Measurements from ENCODE around the gene EPHA1.

EPHA1 gene

DNA sequence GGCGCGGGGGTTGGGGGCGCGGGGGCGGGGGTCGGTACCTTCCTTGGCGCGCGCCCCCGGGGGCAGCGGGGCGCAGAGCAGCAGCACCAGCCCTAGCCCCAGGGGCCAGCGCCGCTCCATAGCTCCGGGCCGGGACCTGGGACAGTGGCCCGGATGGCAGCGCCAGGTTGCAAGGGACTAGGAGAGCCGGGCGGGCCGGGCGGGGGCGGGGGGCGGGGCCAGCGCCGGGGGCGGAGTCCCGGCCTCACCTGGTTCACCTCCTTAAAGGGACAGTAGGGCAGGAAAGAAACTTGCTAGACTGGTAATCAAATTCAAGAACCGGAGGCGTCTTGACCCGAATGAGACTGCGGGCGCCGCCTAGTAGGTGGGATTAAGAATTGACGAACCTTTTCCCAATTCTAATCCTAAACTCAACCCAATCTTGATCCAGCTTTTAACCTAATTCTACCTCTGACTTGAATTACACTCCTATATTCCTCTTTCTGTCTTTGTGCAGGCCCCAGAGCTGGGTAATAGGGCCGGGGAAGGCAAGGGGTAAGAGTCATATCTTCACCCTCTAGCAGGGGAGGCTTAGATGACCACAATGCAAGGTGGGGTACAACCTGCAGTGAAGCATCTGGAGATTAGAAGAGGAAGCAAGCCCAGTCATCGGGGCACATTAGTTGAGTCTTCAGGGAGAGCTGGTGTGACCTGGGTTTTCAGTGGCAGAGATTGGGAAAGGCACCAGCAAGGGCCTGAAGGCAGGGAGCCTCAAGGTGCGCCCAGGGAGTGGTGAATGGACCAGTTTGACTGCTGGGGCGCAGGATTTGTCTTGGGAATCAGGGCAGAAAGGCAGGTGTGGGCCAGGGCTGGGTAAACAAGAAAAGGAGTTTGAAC lies at the start of gene EPHA1:
EPHA1 (minus strand) TSS at position 171 of the 876 bp plus-strand sequence; CDS start at position 120, 51 bp downstream.
- peak; percentile 72 for DNase-seq

DNA sequence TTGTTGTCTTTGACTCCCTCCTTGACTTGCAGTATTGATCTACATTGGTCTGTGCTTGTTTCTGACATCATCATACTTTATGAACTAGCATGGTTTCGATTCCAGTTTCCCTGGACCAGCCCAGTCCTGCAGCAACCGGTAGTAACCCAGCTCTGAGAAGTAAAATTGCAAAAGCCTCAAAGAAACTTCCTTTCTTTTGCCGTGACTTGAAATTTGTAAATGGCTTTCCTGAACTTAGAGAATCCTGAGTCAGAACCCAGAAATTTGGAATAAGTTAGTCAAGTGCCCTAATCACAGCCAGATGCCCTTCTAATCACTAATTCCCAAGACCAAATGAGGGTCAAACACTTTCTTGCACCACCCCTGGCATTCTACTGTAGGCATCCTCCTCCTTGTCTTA lies 49.6 kb upstream of the EPHA1 start:
- DNase-seq: no peak

DNA sequence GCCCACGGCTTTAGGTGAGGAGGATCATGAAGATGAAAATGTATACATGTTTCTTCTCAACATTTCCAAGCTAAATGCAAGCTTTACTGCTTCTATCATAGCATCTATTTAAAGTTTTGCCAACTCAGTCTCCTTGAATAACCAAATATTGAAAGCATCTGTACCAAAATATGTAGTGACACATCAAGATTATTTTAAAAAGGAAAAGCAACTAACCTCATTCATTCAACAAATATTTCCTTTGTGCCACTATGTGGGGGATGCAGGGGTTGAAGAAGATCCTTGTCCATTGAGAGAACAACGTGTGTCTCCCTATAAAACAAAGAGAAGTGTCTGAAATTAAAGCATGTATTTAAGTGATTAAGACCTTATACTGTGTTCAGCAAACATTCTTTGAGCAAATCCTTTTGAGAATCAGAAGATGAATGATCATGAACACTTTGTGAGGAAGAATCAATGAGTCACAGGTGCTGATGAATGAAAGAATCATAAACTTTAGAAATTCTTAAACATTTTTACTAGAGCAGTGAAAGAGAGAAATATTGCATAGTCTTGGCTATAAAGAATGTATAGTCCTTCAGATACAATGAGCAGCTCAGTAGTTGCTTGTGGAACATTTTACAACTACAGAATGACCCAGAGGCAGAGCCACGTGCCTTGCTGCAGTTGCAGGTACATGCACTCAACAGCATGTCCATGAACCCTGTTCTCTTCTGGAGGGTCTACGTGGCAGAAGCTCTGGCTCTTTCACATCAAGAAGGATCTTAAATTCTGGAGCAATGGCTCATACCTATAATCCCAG lies 48.5 kb upstream of the EPHA1 start:
- no peak for DNase-seq

- no peak for DNase-seq
Observed at GRCh38 chr7:143455942-143456341, 47.3 kb upstream of the EPHA1 start.

DNA sequence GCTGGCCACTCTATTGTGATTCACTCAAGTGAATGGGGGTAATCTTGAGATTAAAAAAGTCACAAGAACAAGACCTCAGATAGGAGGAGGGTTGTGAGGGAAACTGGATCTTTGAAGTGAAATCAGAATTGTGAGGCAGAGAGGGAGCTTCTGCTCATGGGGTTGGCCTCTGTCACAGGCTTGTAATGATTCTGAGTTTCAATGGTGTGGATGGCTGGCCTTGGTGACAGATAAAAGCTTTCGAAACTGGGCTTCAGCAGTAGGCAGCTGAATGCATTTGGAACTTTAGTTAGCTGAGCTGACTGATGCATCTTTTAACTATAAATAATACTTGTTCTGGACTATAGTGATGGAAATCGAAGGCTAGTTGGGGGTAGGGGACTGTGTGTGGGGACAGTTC lies 46.8 kb upstream of the EPHA1 start:
- DNase-seq: no peak

DNA sequence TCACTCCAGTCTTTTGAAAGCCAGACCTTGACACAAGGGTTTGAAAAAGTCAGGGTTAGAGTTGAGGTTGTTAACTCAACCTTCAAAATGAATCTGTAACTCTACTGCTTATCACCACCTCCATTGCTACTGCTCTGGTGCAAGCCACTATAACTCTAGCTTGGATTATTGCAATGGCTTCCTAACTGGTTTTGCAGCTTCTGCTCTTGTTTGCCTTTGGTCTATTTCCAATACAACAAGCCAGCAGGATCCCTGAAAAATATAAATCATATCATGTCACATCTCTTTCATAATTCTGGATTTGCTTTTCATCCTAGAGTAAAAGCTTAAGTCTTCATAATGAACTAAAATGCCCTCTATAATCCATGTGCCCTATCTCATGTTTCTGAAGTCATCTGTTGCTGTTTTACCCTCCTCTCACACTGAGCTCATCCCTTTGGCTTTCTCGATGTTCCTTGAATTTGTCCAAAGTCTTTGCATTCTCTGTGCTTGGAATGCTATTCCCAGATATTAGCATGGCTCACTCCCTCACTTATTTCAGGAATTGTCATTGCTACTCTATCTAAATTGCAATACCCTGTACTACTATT lies 45.5 kb upstream of the EPHA1 start:
- DNase-seq: no peak

GRCh38 chr7:143452495-143452894 lies 43.8 kb upstream of the EPHA1 start:
- DNase-seq: no peak

- no peak for DNase-seq
Observed at GRCh38 chr7:143451746-143452145, 43.1 kb upstream of the EPHA1 start.

DNA sequence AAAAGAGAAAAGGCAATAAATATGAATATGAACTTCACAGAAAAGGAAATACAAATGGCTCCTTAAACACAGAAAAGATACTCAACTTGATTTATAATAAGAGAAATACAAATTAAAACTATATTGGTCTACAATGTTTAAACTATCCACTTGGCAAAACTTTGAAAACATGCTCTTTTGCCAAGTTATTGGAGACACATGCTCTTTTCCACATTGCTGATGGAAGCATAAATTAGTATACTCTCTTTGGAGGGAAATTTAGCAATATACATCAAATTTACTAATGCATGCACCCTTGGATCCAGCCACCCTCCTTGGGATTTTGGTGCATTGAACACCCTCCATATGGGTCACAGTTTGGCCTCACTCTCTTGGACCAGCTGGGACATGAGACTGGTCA lies 42.5 kb upstream of the EPHA1 start:
- DNase-seq: no peak

DNA sequence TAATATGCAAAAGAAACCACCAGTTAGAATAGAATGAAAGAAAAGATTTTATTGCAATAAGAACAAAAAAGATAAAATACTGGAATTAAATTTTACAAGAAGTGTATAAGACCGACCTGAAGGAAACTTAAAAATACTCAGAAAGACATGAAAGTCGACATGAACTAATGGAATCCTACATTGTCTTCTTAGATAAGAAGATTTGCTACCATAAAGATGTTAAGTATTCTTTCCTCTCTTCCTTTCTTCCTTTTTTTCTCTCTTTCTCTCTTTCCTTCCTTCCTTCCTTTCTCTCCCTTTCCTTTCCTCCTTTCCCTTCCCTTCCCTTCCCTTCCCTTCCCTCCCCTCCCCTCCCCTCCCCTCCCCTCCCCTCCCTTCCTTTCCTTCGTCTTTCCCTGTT lies 41.1 kb upstream of the EPHA1 start:
- no peak for DNase-seq

DNA sequence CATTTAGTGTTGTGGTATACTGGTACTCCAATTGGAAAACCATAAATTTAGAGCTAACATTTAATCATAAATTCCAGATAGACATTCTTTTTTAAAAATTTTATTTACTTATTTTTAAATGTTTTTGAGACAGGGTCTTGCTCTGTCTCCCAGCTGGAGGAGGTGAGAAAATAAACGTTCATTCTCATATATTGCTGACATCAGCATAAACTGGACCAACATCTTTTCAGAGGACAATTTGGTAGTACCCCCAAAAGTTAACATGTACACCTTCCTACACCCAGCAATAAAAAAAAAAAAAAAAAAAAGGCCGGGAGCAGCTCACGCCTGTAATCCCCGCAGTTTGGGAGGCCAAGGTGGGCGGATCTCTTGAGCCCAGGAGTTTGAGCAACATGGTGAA lies 39.8 kb upstream of the EPHA1 start:
- DNase-seq: no peak

DNA sequence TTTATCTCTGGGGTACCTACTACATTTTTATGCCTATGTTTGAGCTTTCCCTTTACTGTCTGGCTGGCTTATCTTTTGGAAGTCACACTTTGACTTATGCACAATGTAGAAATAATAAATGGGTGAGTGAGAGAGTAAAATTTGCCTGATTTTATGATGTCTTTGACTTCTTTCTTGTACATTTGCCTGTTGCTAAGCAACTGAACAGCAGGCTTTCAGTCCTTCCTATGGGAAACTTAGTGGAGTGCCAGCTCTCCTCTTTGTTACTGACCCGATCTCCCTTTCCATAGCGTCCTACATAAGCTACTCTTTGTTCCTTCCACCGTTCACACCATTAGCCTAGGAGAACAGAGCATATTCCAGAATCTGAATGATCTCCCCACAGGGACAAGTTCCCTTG lies 38.8 kb upstream of the EPHA1 start:
- DNase-seq: no peak

DNA sequence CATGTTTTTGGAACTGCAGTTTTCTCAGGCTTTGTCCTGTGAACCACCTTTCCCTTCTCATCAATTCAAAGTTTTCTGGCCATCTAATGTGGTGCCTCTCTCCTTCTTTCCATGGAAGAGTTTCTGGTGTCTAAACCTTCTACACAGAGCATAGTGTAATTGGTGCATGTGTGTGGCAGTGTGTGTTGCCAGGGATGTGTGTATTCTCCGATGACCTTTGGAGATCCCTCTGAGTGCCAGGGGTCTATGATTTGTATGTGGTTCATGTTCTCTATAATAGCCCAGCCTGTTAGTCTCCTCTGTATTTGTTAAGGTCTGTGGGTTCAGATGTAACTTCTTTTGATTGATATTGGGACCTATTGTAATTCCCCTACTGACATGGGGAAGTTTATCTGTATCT lies 36.1 kb upstream of the EPHA1 start:
- no peak for DNase-seq

DNA sequence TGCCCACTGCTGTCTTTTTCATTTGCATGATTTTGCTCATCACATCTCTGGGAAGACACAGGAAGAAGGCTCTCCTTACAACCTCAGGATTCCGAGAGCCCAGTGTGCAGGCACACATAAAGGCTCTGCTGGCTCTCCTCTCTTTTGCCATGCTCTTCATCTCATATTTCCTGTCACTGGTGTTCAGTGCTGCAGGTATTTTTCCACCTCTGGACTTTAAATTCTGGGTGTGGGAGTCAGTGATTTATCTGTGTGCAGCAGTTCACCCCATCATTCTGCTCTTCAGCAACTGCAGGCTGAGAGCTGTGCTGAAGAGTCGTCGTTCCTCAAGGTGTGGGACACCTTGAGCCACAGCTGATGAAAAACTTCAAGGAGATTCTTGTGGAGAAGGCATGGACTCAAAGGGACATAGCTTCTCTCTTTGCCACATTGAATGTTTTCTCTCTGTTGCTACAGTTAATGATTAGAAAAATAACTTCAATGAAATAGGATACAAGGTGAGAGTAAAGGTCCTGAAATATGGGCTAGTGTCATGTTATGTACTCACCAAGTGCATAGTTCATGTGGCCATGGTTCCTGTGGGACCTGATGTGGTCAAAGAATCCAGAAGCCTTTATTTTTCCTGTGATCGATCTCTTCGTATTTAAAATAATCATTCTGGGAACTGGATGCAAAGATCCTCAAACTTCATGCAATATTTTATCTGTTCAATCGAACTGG lies 35.6 kb upstream of the EPHA1 start:
- DNase-seq: no peak

DNA sequence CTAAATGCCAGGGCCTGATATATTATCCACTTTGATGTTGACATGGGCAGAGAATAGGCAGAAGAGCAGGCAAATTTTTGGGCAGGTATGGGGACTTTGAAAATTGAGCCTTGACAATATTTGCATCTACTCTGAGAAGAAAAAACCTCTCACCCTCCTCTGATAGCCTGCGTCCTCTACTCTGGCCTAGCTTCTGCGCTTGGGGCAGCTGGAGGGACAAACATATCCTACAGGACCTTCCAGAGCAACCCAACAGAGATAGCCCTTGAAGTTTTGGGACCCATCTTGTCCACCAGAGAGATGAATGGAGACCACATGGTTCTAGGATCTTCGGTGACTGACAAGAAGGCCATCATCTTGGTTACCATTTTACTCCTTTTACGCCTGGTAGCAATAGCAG lies 34.5 kb upstream of the EPHA1 start, which contains the start of gene TAS2R60:
TAS2R60 (plus strand) TSS at position 301 of the 400 bp plus-strand sequence; CDS start at position 301, 0 bp downstream.
- no peak for DNase-seq

DNA sequence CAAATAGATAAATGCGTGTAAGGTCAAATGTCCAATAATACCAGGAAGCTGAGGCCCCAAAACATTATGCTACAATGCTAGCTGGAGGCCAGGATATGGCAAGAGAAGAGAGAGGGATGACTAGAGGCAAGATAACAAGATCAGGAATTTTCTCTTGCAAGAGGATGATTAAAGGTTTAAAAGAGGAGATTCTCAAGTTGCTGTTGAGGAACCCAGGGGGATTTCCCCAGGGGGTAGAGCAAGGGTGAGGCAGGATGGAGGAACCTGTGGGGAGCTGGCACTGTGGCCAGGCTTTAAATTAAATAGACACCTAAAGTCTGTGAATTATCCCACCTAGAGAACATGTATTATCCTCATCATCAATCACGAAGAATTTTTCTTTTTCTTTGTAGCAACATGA lies 31.2 kb upstream of the EPHA1 start:
- DNase-seq: no peak

DNA sequence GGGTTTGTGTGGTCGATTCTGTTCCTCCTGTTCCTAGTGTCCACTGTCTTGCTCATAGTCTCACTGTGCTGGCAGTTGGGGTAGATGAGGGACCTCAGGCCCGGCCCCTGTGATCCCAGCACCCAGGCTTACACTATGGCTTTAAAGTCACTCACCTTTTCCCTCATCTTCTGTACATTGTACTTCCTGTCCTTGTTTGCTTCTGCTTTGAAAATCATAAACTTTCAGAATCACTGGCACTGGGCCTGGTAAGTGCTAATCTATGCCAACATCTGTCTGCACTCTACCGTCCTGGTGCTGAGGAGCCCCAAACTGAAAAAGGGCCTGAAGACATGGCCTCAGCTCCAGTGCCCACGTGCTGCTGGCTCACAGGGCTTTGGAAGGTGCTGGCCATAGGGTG lies 28.9 kb upstream of the EPHA1 start:
- DNase-seq: no peak

DNA sequence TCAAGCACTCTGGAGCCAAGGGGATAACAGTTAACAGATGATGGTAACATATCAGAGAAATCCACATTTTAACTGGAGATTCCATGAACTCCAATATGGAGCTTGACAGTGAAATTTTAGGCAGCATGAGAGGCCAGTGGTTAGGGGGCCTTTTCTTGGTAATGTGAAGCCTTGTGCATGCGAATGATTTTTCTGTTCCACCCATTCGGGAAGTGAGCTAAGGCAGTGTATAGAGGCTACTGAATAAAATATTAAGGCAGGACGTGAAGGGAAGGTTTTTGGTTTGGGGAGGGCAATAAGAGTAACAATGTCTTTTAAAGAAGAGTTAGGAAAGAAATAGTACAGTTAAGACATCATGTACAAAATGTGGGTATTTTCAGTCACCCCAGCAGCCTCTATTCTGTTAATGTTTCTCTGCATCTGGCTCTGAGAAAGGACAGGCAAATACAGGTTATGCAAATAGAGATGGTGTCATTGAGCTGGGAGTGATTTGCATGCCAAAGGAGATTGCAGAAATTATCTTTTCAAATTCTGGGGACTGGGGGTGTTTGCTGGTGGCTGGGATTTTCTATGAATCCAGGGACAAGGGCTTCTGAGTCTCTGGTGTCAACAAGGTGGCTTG lies 27.8 kb upstream of the EPHA1 start:
- DNase-seq: no peak

DNA sequence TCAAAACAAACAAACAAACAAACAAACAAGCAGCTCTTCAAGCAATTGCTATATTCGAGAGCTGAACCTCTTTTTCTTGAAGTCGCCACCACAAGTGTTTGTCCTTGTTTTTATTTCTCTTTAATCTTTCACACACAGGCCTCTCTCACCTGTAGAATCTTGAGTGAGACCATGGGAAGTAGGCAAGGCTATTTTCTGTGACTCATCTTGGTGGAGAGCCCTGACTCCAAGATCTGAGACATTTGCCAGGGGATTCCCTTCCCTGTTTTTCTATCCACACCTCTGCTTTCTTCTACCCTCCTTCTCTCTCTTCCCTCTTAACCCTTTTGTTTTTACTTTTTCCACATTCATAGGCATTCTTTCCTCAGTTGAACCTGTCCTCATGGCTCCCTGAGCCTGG lies 26.6 kb upstream of the EPHA1 start:
- DNase-seq: no peak

GRCh38 chr7:143434660-143435059 lies 26.0 kb upstream of the EPHA1 start:
- DNase-seq: no peak

GRCh38 chr7:143433759-143434158 lies 25.1 kb upstream of the EPHA1 start:
- DNase-seq: no peak

GRCh38 chr7:143431109-143431508 lies 22.5 kb upstream of the EPHA1 start:
- no peak for DNase-seq
